GM12865 (cell line): ENCODE data around the gene OSBPL1A.

Experiments used
- DNase-seq: peaks from one replicate; pipeline ENCODE4 v3.0.0; 2010; ENCODE audit warnings: low read depth
- H3K4me3 ChIP-seq: 2 replicates; pipeline ENCODE4 v1.5.1; 2011; ENCODE audit warnings: mild to moderate bottlenecking, low read depth, low read length, control low read depth
- TF ChIP-seq, protein P1 (sequence below): IDR thresholded peaks from 2 replicates; pipeline ENCODE4 v1.5.1; 2011; ENCODE audit warnings: low read length, control low read depth, low read depth, inconsistent platforms; ENCODE audit not compliant: insufficient read depth; ENCODE audit errors: missing control alignments

OSBPL1A gene

DNA sequence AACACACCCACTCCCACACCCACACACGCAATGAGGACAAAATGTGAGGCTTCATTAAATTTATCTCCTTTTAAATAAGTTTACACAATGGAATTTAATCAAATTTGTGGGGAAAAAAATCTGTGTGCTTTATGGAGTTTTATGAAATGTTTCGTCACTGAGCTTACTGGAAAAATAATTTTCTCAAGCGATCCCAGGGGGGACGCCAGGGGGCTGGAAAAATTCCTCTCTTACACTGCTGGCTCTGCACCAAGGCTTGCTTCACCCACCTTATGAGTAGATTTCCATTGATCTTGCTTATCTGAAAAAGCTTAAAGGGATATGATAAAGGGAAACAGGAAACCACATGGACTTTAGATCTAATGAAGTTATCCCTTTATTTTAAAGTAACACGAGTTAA, 163.3 kb downstream of the OSBPL1A start:
- DNase-seq, result no peak
- TF ChIP-seq, protein P1, sequence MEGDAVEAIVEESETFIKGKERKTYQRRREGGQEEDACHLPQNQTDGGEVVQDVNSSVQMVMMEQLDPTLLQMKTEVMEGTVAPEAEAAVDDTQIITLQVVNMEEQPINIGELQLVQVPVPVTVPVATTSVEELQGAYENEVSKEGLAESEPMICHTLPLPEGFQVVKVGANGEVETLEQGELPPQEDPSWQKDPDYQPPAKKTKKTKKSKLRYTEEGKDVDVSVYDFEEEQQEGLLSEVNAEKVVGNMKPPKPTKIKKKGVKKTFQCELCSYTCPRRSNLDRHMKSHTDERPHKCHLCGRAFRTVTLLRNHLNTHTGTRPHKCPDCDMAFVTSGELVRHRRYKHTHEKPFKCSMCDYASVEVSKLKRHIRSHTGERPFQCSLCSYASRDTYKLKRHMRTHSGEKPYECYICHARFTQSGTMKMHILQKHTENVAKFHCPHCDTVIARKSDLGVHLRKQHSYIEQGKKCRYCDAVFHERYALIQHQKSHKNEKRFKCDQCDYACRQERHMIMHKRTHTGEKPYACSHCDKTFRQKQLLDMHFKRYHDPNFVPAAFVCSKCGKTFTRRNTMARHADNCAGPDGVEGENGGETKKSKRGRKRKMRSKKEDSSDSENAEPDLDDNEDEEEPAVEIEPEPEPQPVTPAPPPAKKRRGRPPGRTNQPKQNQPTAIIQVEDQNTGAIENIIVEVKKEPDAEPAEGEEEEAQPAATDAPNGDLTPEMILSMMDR, result no peak
- no peak overlapping the region for H3K4me3 ChIP-seq

DNA sequence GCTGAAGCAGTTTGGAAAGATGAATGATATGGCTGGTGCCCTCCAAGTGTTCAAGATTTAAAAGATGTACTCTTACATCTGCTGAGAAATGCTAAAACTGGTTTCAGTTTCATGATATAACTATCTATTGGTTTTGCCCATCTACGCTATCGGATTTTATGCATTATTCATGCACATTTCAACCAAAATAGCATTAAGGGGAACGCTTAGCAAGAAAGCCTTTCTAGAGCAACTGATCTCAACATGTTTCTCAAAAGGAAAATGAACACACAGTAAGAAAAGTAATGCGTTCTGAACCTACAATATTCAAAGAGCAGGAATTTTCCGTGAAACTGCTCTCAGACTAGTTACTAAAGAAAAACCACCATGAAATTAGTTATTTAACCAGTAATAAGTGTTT, 164.8 kb downstream of the OSBPL1A start:
- H3K4me3 ChIP-seq, result no peak overlapping the region
- no peak for DNase-seq
- TF ChIP-seq, protein P1, result no peak

DNA sequence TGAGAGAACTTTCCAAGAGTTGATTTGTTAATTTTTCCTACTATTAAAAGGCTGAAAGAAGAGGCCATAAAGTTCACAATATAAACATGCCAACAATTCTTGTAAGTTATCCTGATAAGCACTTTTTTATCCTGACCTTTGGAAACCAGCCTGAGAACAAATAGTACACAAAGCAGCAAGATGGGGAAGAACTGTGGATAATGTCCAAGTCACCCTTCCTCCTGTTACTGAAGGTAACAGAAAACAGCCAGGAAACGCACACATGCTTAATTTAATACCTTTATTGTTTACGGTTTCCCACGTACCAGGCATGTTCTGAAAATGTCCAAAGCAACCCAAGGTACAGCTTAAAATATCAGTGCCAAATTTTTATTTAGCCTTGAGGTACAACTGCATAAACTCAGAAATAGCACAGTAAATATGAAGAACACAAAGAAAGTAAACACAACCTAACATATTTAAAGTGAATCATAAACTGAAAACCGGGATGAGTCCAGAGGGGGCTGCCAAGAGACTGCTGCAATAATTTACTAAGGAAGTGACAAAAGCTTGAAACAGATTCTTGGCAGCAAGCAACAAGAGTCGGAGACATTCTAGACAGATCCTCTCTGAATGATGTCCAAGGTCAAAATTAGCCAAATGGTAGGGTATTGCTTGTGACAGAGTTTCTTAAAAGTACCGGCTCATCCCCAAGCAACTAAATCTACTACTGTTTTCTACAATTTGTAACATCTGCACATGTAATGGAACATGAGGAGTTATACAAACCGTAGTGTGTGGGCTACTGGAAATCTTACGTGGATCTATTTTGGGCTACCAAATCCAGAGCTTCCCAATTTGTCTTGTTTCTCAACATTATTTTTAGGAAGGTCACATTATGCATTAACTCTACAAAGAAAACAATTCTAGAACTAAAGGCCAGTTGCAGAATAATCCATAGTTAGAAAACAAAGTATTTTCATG, 165.6 kb downstream of the OSBPL1A start:
- DNase-seq, result no peak
- no peak overlapping the region for H3K4me3 ChIP-seq
- TF ChIP-seq, protein P1, result no peak

DNA sequence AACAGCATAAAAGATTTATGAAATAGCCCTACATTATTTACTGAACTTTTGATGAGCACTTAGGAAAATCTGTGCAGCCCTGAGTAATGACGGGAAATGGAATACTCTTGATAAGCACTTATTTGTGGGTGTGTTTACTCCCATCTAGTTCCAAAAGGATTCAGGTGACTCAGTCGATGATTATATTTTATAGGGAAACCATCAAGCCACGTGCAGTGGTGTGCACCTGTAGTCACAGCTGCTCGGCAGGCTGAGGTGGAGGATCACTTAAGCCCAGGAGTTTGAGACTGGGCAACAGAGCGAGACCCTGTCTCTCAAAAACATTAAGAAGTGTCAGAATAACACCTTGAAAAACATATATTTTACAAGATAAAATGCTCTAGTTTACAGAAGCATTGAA, 166.9 kb downstream of the OSBPL1A start:
- no peak overlapping the region for H3K4me3 ChIP-seq
- no peak for DNase-seq
- TF ChIP-seq, protein P1, result no peak

DNA sequence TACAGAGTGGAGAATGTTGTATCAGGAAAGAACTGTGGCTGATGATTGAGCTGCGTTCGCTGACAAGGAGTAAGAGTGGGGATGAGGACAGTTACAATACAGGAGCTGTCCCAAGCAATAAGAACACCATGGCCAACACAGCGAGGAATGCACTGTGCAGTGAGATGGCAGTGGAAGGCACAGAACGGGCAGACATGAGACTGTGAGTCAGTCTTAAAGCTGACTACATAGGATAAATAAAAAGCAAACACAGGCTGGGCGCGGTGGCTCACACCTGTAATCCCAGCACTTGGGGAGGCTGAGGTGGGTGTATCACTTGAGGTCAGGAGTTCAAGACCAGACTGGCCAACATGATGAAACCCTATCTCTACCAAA, 169.0 kb downstream of the OSBPL1A start:
- DNase-seq, result no peak
- TF ChIP-seq, protein P1, result no peak
- H3K4me3 ChIP-seq, result no peak overlapping the region

DNA sequence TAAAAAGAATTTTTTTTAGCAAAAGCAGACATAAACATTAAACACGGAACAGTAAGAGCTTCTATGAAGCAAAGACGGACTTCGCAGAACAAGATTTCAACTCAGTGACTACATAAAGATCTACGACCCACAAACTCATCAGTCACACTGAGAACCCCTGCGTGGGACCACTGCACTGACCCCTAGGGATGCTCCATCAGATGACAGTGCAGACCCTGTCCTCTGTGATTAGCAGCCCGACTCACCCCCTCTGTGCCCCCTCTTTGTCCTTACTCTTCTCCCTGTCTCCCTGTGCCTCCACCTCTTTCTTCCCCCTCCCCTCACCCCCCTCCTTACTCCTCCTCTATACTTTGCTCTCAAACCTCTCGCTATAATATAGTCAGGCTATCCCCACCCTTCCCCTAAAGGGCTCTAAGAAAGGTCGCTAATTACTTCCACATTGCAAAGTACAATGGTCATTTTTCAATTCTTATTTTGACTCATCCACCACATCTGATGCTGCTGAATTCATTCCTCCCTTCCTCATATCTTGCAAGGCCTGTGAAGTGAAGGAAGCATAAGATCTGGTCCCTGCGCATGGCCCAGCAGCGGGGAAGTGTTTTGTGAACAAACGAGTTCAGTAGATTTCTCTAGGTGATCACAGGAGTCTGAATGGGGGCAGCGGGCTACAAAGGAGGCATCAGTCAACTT, 169.5 kb downstream of the OSBPL1A start:
- DNase-seq, result no peak
- H3K4me3 ChIP-seq, result no peak overlapping the region
- TF ChIP-seq, protein P1, result no peak

DNA sequence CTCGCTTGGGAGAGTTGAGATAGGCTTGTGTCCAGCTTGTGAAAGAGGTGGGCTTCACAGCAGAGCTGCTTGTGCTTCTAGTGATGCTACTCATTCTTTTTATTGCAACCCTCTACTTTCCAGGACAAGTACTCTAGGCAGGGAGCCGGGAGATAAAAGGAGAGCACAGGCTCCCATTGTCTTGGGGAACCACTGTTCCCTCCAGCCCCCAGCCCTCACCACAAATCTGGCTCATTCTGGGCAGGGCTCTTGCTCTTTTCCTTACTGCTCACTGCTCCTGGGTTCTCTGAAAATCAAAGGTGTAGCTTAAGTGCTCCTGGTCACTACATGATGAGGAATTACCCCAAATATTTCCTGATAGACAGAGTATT, 177.3 kb downstream of the OSBPL1A start:
- no peak for DNase-seq
- no peak overlapping the region for H3K4me3 ChIP-seq
- TF ChIP-seq, protein P1, result no peak
